Neural crest cell (in vitro differentiated cells): ENCODE measurements around the gene DSG1. TPM values are rescaled to one million over a fixed set of nuclear protein-coding genes. Genes with fewer than 3 reads are reported as not detected.

Experiments
- DNase-seq: peaks from one replicate; pipeline ENCODE4 v3.0.0; 2021; ENCODE audit warnings: low read depth, mixed read lengths, low spot score
- H3K27ac Mint-ChIP-seq: one replicate; pipeline ENCODE4 v1.8.0; 2021; ENCODE audit warnings: mild to moderate bottlenecking, mixed read lengths; ENCODE audit not compliant: unreplicated experiment
- H3K27me3 Mint-ChIP-seq: 2 replicates; pipeline ENCODE4 v1.8.0; 2021; ENCODE audit warnings: low read depth, mild to moderate bottlenecking, mixed read lengths
- H3K36me3 Mint-ChIP-seq: 2 replicates; pipeline ENCODE4 v1.8.0; 2021; ENCODE audit warnings: low read depth, mild to moderate bottlenecking, mixed read lengths
- H3K4me1 Mint-ChIP-seq: 2 replicates; pipeline ENCODE4 v1.8.0; 2021; ENCODE audit warnings: mixed read lengths
- H3K4me3 Mint-ChIP-seq: one replicate; pipeline ENCODE4 v1.8.0; 2021; ENCODE audit warnings: mild to moderate bottlenecking, mixed read lengths
- H3K9me3 Mint-ChIP-seq: 2 replicates; pipeline ENCODE4 v1.8.0; 2021; ENCODE audit warnings: mixed read lengths
- CTCF ChIP-seq: fragments of 200-600 bp; sonication (generic); conservative IDR thresholded peaks from 2 replicates; pipeline ENCODE4 v1.5.0; 2021; ENCODE audit warnings: antibody characterized with exemption, mild to moderate bottlenecking
- total RNA-seq: library from RNA; stranded (reverse); gene quantifications from 2 replicates; pipeline ENCODE4 v1.2.1, GENCODE V29; 2021

The DSG1 gene
- total RNA-seq, 1 donor from 2014 or later: not detected

GRCh38 chr18:31369478-31369877, 51.5 kb downstream of the DSG1 start:
- no peak for TF ChIP-seq CTCF
- DNase-seq: no peak
- Mint-ChIP-seq H3K27ac (no peak overlapping the region), H3K27me3 (no peaks in the 10 kb centered on the region), H3K36me3 (no peaks in the 10 kb centered on the region), H3K9me3 (no peaks in the 10 kb centered on the region), H3K4me1 (no peaks in the 10 kb centered on the region), H3K4me3 (no peak overlapping the region)

- no peak for TF ChIP-seq CTCF
- Mint-ChIP-seq H3K36me3 (no peaks in the 10 kb centered on the region), H3K27me3 (no peaks in the 10 kb centered on the region), H3K4me3 (no peak overlapping the region), H3K27ac (no peak overlapping the region), H3K9me3 (no peaks in the 10 kb centered on the region), H3K4me1 (no peaks in the 10 kb centered on the region)
- DNase-seq: no peak
These were observed 54.0 kb downstream of the DSG1 start for GRCh38 chr18:31371989-31372388.

GRCh38 chr18:31373641-31374040, 55.7 kb downstream of the DSG1 start:
- H3K4me1 Mint-ChIP-seq: no peaks in the 10 kb centered on the region
- H3K36me3 Mint-ChIP-seq: no peaks in the 10 kb centered on the region
- no peak for DNase-seq
- H3K9me3 Mint-ChIP-seq: no peaks in the 10 kb centered on the region
- H3K27me3 Mint-ChIP-seq: no peaks in the 10 kb centered on the region
- H3K4me3 Mint-ChIP-seq: no peak overlapping the region
- TF ChIP-seq CTCF: no peak
- no peak overlapping the region for H3K27ac Mint-ChIP-seq

- no peaks in the 10 kb centered on the region for H3K27me3 Mint-ChIP-seq
- H3K4me3 Mint-ChIP-seq: no peak within 1 kb of the TSS
- no peaks in the 10 kb centered on the region for H3K36me3 Mint-ChIP-seq
- no peak for TF ChIP-seq CTCF
- H3K9me3 Mint-ChIP-seq: no peaks in the 10 kb centered on the region
- no peak within 1 kb of the TSS for H3K27ac Mint-ChIP-seq
- no peak for DNase-seq
- H3K4me1 Mint-ChIP-seq: no peaks in the 10 kb centered on the region
These were observed 58.5 kb downstream of the DSG1 start, which contains the start of gene DSG4 for GRCh38 chr18:31376477-31376876. Gene DSG4 (plus strand): TSS chr18:31376777. CDS start chr18:31376912, 135 bp downstream.

- H3K4me3 Mint-ChIP-seq: no peak overlapping the region
- H3K36me3 Mint-ChIP-seq: no peaks in the 10 kb centered on the region
- no peak overlapping the region for H3K27ac Mint-ChIP-seq
- no peaks in the 10 kb centered on the region for H3K4me1 Mint-ChIP-seq
- no peak for DNase-seq
- TF ChIP-seq CTCF: no peak
- no peaks in the 10 kb centered on the region for H3K9me3 Mint-ChIP-seq
- no peaks in the 10 kb centered on the region for H3K27me3 Mint-ChIP-seq
These were observed 63.0 kb downstream of the DSG1 start for GRCh38 chr18:31380912-31381311.

- peaks cover 12% of the 10 kb centered on the region for H3K4me1 Mint-ChIP-seq
- TF ChIP-seq CTCF: no peak
- H3K36me3 Mint-ChIP-seq: no peaks in the 10 kb centered on the region
- no peak overlapping the region for H3K27ac Mint-ChIP-seq
- H3K4me3 Mint-ChIP-seq: no peak overlapping the region
- H3K9me3 Mint-ChIP-seq: no peaks in the 10 kb centered on the region
- no peaks in the 10 kb centered on the region for H3K27me3 Mint-ChIP-seq
- DNase-seq: no peak
These were observed 64.1 kb downstream of the DSG1 start for GRCh38 chr18:31382107-31382506.
